ENCODE measurements around the gene MROH2A.
"Not testable (repeated sequence)": the region's sequence is repeated elsewhere in the genome, so short reads cannot be mapped to it uniquely, and the experiment has no call there.

The MROH2A gene

GRCh38 chr2:233857511-233858141 is 79.5 kb downstream of the MROH2A start:
- no peak overlapping the region for H3K4me3 ChIP-seq (ENCODE audit: low read length)
- DNase-seq (ENCODE audit: low read depth) = no peak
- TF ChIP-seq CTCF (conservative IDR thresholded peaks at IDR 0.05; ENCODE audit: low read length) = peak; percentile 52

GRCh38 chr2:233858331-233858730 is 80.2 kb downstream of the MROH2A start:
- no peak for TF ChIP-seq CTCF (conservative IDR thresholded peaks at IDR 0.05; ENCODE audit: low read length)
- no peak overlapping the region for H3K4me3 ChIP-seq (ENCODE audit: low read length)
- no peak for DNase-seq (ENCODE audit: low read depth)

GRCh38 chr2:233862261-233862768 is 84.2 kb downstream of the MROH2A start:
- TF ChIP-seq CTCF (conservative IDR thresholded peaks at IDR 0.05; ENCODE audit: low read length) = no peak
- no peak overlapping the region for H3K4me3 ChIP-seq (ENCODE audit: low read length)
- DNase-seq (ENCODE audit: low read depth) = no peak

- DNase-seq (ENCODE audit: low read depth) = no peak
- no peak overlapping the region for H3K4me3 ChIP-seq (ENCODE audit: low read length)
- TF ChIP-seq CTCF (conservative IDR thresholded peaks at IDR 0.05; ENCODE audit: low read length) = 0 out of 2 replicates have a peak, but pooled peaks have one; percentile 10
These were observed 87.7 kb downstream of the MROH2A start for GRCh38 chr2:233865838-233866237.

GRCh38 chr2:233866479-233866878 is 88.3 kb downstream of the MROH2A start:
- TF ChIP-seq CTCF (conservative IDR thresholded peaks at IDR 0.05; ENCODE audit: low read length) = no peak
- H3K4me3 ChIP-seq (ENCODE audit: low read length) = no peak overlapping the region
- DNase-seq (ENCODE audit: low read depth) = no peak

GRCh38 chr2:233867993-233868532 is 89.9 kb downstream of the MROH2A start, which contains the start of gene MSL3B:
TSS of gene MSL3B (minus strand) at chr2:233868386.
- no peak for TF ChIP-seq CTCF (conservative IDR thresholded peaks at IDR 0.05; ENCODE audit: low read length)
- peak; percentile 54 for DNase-seq (ENCODE audit: low read depth)
- H3K4me3 ChIP-seq (ENCODE audit: low read length) = peak within 1 kb of the TSS; percentile 79

GRCh38 chr2:233871432-233871831 is 93.3 kb downstream of the MROH2A start:
- H3K4me3 ChIP-seq (ENCODE audit: low read length) = no peak overlapping the region
- no peak for TF ChIP-seq CTCF (conservative IDR thresholded peaks at IDR 0.05; ENCODE audit: low read length)
- no peak for DNase-seq (ENCODE audit: low read depth)

GRCh38 chr2:233872125-233872524 is 94.0 kb downstream of the MROH2A start:
- not testable (repeated sequence) for H3K4me3 ChIP-seq (ENCODE audit: low read length); DNase-seq (ENCODE audit: low read depth)

Measured in AG10803 (cell line).